Panc1 (cell line): ENCODE data around the gene DAB2. TPM values are rescaled to one million over a fixed set of nuclear protein-coding genes. Genes with fewer than 3 reads are reported as not detected.

Experiments used
- ATAC-seq: fragments of 200-7000 bp; cut with Tn5 transposase; 2 replicates; pipeline ENCODE4 v1.9.1; 2020; ENCODE audit warnings: mild to moderate bottlenecking, moderate library complexity
- BruUV-seq: library from RNA; stranded (reverse); fragments of 400-500 nt; replicated peaks from 2 replicates; lab custom pipeline; 2021; lab: Mats Ljungman, UMichigan
- CTCF ChIA-PET: fragments of 300-600 bp; sonication (Branson Sonifier 250); formaldehyde crosslinking; loops from one replicate; lab custom pipeline; 2022; ENCODE audit warnings: antibody characterized with exemption; lab: Charles Lee
- POLR2A ChIA-PET: fragments of 300-600 bp; sonication (Branson Sonifier 250); formaldehyde crosslinking; loops from one replicate; lab custom pipeline; 2022; ENCODE audit warnings: antibody characterized with exemption; lab: Charles Lee
- DNase-seq: peaks from one replicate; pipeline ENCODE4 v3.0.0-alpha.2; 2010; ENCODE audit warnings: low read depth, low spot score
- H3K27ac ChIP-seq: 2 replicates; pipeline ENCODE4 v1.5.1; 2011; ENCODE audit warnings: mild to moderate bottlenecking, low read length, inconsistent platforms
- H3K27me3 ChIP-seq: fragments of 200-500 bp; sonication (Bioruptor generic); 2 replicates; pipeline ENCODE4 v1.6.0; 2014; ENCODE audit warnings: low read length, inconsistent platforms; ENCODE audit not compliant: control insufficient read depth, insufficient read depth
- H3K36me3 ChIP-seq: fragments of 200-500 bp; sonication (Bioruptor generic); 2 replicates; pipeline ENCODE4 v1.5.1; 2014; ENCODE audit warnings: inconsistent platforms, mild to moderate bottlenecking, low read length, moderate library complexity; ENCODE audit not compliant: control insufficient read depth, insufficient read depth
- H3K4me1 ChIP-seq: 2 replicates; pipeline ENCODE4 v1.5.1; 2011; ENCODE audit warnings: inconsistent platforms, mild to moderate bottlenecking, low read length, moderate library complexity; ENCODE audit not compliant: control insufficient read depth, insufficient read depth
- H3K4me3 ChIP-seq, 2 experiments: 2 replicates each; pipeline ENCODE4 v1.5.1; 2011 to 2012; ENCODE audit warnings: low read depth in 2 of 2, low read length in 2 of 2, mild to moderate bottlenecking in 2 of 2, inconsistent platforms in 1 of 2, moderate library complexity in 1 of 2
- H3K9me3 ChIP-seq: fragments of 200-500 bp; sonication (Bioruptor generic); 2 replicates; pipeline ENCODE4 v1.5.1; 2014; ENCODE audit warnings: low read depth, mild to moderate bottlenecking, inconsistent platforms, low read length, moderate library complexity; ENCODE audit not compliant: control insufficient read depth, insufficient read depth
- CTCF ChIP-seq: fragments of 450-650 bp; IDR thresholded peaks from 2 replicates; pipeline ENCODE4 v1.5.1; 2017; ENCODE audit warnings: mild to moderate bottlenecking
- POLR2AphosphoS5 ChIP-seq: IDR thresholded peaks from 2 replicates; pipeline ENCODE4 v1.6.1; 2012; ENCODE audit warnings: mild to moderate bottlenecking, low read depth, low read length, moderate library complexity
- SIN3A ChIP-seq: IDR thresholded peaks from 2 replicates; pipeline ENCODE4 v1.6.1; 2012; ENCODE audit warnings: low read depth, mild to moderate bottlenecking, low read length, moderate library complexity, borderline replicate concordance; ENCODE audit not compliant: insufficient read depth
- TCF7L2 ChIP-seq: IDR thresholded peaks from 2 replicates; pipeline ENCODE4 v1.6.1; 2011; ENCODE audit warnings: mild to moderate bottlenecking, low read depth, low read length, inconsistent platforms
- in situ Hi-C: cut with HindIII; loops from 2 replicates; pipeline ENCODE4 v1.10.0; 2016; ENCODE audit warnings: low sequenced_read_pairs, low pct_unique_long_range_greater_than_20kb
- intact Hi-C: fragments of 100-400 bp; cut with micrococcal nuclease; formaldehyde crosslinking; loops from one replicate; pipeline ENCODE4 v1.10.0; 2022; ENCODE audit not compliant: unreplicated experiment
- total RNA-seq: library from RNA; stranded (reverse); gene quantifications from one replicate; pipeline ENCODE4 v1.2.1, GENCODE V29; 2021; ENCODE audit not compliant: unreplicated experiment
- TF ChIP-seq, protein P1 (sequence below), 2 experiments: IDR thresholded peaks; 2 replicates each; pipeline ENCODE4 v1.6.1; 2011 to 2012; ENCODE audit warnings: low read depth in 2 of 2, control low read depth in 1 of 2, low read length in 1 of 2, mild to moderate bottlenecking in 1 of 2, moderate library complexity in 1 of 2; ENCODE audit not compliant: insufficient read depth in 1 of 2

Gene DAB2
- total RNA-seq, 1 experiment from 2014 or later = 1.7 TPM

- POLR2A ChIA-PET = no interaction called here
- TF ChIP-seq TCF7L2 (no peak), SIN3A (no peak), CTCF (no peak), POLR2AphosphoS5 (no peak)
- TF ChIP-seq, protein P1, sequence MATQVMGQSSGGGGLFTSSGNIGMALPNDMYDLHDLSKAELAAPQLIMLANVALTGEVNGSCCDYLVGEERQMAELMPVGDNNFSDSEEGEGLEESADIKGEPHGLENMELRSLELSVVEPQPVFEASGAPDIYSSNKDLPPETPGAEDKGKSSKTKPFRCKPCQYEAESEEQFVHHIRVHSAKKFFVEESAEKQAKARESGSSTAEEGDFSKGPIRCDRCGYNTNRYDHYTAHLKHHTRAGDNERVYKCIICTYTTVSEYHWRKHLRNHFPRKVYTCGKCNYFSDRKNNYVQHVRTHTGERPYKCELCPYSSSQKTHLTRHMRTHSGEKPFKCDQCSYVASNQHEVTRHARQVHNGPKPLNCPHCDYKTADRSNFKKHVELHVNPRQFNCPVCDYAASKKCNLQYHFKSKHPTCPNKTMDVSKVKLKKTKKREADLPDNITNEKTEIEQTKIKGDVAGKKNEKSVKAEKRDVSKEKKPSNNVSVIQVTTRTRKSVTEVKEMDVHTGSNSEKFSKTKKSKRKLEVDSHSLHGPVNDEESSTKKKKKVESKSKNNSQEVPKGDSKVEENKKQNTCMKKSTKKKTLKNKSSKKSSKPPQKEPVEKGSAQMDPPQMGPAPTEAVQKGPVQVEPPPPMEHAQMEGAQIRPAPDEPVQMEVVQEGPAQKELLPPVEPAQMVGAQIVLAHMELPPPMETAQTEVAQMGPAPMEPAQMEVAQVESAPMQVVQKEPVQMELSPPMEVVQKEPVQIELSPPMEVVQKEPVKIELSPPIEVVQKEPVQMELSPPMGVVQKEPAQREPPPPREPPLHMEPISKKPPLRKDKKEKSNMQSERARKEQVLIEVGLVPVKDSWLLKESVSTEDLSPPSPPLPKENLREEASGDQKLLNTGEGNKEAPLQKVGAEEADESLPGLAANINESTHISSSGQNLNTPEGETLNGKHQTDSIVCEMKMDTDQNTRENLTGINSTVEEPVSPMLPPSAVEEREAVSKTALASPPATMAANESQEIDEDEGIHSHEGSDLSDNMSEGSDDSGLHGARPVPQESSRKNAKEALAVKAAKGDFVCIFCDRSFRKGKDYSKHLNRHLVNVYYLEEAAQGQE (IDR thresholded peaks at IDR 0.05; ENCODE audit: insufficient read depth in 1 of 2, low read depth in 2 of 2, low read length in 1 of 2) = no peak
- peaks cover 13% of the 10 kb centered on the region for H3K27me3 ChIP-seq
- ATAC-seq (no peak), DNase-seq (no peak)
- H3K9me3 ChIP-seq = no peaks in the 10 kb centered on the region
- BruUV-seq = no TSS peak
- peaks cover 6% of the 10 kb centered on the region; the same call in 1 of the 2 replicates for H3K4me1 ChIP-seq
- no peak overlapping the region for H3K4me3 ChIP-seq
- H3K36me3 ChIP-seq = no peaks in the 10 kb centered on the region
- CTCF ChIA-PET = no interaction called here
- in situ Hi-C loops = no loop called here
- intact Hi-C loops = no loop called here
- H3K27ac ChIP-seq = no peak overlapping the region
Measured at GRCh38 chr5:39420482-39421145, 4.2 kb downstream of the DAB2 start.

GRCh38 chr5:39419796-39420195 lies 5.0 kb downstream of the DAB2 start:
- Histone ChIP-seq H3K9me3 (no peaks in the 10 kb centered on the region), H3K27me3 (peaks cover 8% of the 10 kb centered on the region), H3K27ac (no peak overlapping the region), H3K4me3 (no peak overlapping the region), H3K4me1 (0 out of 2 replicates have a peak, but pooled peaks cover 3% of the 10 kb centered on the region), H3K36me3 (no peaks in the 10 kb centered on the region)
- ATAC-seq = no peak
- CTCF ChIA-PET = no interaction called here
- no TSS peak for BruUV-seq
- TF ChIP-seq, protein P1 (IDR thresholded peaks at IDR 0.05; ENCODE audit: insufficient read depth in 1 of 2, low read depth in 2 of 2, low read length in 1 of 2) = no peak
- no peak for TF ChIP-seq SIN3A
- no peak for TF ChIP-seq POLR2AphosphoS5
- in situ Hi-C loops (no loop called here), intact Hi-C loops (no loop called here)
- DNase-seq = no peak
- POLR2A ChIA-PET = no interaction called here
